ENCODE measurements around the gene STXBP2. TPM values are rescaled to one million over a fixed set of nuclear protein-coding genes. Genes with fewer than 3 reads are reported as not detected.

Gene STXBP2
- total RNA-seq, 1 experiment from 2014 or later = 14.5 TPM

DNA sequence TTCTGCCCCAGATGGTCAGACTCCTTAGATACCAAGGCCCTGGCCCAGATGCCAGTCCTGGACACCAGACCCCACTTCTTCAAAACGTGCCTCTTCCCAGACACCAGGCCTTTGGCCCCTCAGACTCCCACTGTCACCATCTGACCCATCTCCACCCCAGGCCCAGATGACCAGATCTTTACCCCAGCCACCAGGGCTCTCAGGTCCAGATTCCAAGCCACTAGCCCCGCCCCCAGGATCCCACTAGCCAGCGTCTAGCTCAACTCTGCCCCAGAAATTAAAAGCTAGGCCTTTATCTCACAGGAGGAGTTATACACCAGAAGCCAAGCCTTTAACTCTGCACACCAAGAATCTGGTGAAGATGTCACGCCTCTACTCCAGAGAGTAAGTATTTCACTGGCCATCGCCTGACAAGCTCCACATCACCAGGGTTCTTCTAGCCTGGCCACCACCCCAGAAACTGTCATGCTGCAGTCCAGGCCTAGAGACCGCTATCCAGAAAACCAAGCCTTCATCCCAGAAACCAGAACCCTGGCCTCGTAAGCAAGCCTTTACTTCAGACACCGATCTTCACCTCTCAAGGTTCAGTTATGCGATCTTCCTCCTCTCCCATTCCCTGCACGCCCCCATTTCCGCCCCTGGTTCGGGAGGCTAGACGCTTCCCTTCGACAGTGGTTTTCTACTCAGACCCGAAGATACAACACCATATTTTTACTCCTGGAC lies 8.2 kb upstream of the STXBP2 start:
- DNase-seq (ENCODE audit: low read depth) = no peak
- in situ Hi-C loops (cut with HindIII; ENCODE audit: low pct_unique_long_range_greater_than_20kb, low sequenced_read_pairs) = no loop called here

DNA sequence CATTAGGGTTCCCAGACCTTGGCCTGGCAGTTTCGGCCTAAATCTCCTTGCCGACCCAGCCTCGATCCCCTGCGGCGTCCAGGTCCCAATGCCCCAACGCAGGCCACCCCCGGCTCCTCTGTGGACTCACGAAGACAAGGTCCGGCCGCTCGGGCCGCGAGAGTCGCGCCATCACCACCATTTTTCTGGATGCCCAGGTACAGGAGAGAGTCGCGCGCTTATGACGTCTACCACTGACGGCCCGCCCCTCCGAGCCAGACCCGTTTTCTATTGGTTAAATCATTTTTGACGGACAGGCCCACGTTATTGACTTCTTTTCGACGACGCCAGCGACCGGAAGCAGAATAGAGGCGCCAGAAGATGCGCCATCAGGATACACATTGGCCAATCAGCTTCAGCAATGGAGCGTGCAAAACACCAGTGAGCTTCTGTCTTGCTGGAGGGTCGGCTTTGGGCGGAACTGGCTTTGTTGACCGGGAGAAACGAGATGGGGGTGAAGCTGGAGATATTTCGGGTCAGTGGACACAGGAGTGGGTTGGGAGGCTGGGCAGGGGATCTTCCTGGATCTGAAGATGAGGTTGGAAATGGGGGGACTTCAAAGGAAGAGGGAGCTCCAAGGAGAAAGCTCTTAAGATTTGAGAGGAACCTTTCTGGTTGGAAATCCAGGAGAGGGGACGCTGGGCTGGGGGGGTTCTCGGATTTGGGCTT lies 7.4 kb upstream of the STXBP2 start, which contains the start of the genes PET100 and XAB2:
PET100 (plus strand) TSS at position 447 of the 708 bp plus-strand sequence; CDS start at position 488, 41 bp downstream.
XAB2 (minus strand) TSS at position 199 of the 708 bp plus-strand sequence; CDS start at position 181, 18 bp downstream.
- in situ Hi-C loops (cut with HindIII; ENCODE audit: low pct_unique_long_range_greater_than_20kb, low sequenced_read_pairs) = no loop called here

GRCh38 chr19:7631577-7631976 lies 5.3 kb upstream of the STXBP2 start:
- no peak for DNase-seq (ENCODE audit: low read depth)
- in situ Hi-C loops (cut with HindIII; ENCODE audit: low pct_unique_long_range_greater_than_20kb, low sequenced_read_pairs) = no loop called here

More for the DNA sequence above, 7.4 kb upstream of the STXBP2 start, which contains the start of the genes PET100 and XAB2:
- DNase-seq (ENCODE audit: low read depth) = peak; percentile 92

DNA sequence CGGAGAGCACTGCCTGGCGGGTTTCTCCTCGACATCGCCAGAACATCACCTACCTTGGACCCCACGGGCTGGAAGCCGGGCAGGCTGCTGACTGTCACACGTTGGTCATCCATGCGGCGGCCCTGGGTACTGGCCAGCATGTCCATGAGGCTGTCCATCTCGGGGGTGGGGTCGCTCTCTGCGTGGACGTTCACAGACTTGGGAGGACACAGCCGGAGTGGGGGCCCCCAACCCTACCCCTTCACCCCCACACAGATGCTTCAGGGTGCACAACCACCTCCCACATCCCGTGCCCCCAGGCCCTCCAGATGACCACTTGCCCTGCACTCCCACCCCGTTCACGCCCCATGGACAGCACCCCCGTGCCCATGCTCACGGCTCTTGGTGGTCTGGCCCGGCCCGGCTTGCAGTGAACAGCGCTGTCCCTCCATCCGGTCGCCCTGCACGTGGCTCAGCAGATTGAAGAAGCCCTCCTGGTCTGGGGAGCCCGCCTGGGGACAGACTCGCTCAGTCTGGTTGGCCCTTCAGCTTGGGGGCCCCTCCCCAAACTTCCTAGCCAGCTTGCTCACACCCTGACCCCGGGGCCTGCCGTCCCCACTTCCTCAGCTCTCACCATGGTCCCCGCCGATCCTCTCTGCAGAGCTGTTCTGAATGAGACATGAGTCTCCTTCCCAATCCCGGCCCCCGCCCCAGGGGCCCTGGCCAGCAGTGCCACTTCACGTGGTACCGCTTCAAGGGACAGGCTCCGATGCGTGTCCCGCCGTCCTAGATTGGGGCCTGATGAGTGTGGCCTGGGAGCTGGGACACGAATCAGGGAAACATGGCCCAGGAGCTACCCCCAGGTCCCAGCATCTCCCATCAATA lies 4.3 kb upstream of the STXBP2 start:
- in situ Hi-C loops (cut with HindIII; ENCODE audit: low pct_unique_long_range_greater_than_20kb, low sequenced_read_pairs) = no loop called here

GRCh38 chr19:7633698-7634097 lies 3.2 kb upstream of the STXBP2 start, which contains the start of gene PCP2:
PCP2 (minus strand) TSS chr19:7633719; CDS start chr19:7633457, 262 bp downstream.
- no peak for DNase-seq (ENCODE audit: low read depth)
- in situ Hi-C loops (cut with HindIII; ENCODE audit: low pct_unique_long_range_greater_than_20kb, low sequenced_read_pairs) = no loop called here

More for the DNA sequence above, 4.3 kb upstream of the STXBP2 start:
- no peak for DNase-seq (ENCODE audit: low read depth)

DNA sequence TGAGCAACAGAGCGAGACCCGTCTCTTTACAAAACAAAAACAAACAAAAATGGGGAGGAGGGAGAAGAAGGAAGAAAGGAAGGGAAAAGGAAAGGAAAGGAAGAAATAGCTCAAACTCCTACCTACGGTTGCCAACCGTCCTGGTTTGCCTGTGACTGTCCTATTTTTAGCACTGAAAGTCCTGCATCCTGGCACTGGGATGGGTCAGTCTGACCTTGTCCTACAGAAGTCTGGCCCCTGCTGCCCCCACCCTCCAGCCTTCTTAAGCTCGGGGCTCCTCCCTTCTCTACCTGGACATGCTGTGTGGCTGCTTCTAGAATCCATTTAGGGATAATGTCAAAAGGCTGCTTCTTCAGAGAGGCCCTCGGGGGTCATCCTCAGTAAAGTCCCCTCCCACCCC lies 1.2 kb upstream of the STXBP2 start:
- in situ Hi-C loops (cut with HindIII; ENCODE audit: low pct_unique_long_range_greater_than_20kb, low sequenced_read_pairs) = no loop called here
- DNase-seq (ENCODE audit: low read depth) = no peak

DNA sequence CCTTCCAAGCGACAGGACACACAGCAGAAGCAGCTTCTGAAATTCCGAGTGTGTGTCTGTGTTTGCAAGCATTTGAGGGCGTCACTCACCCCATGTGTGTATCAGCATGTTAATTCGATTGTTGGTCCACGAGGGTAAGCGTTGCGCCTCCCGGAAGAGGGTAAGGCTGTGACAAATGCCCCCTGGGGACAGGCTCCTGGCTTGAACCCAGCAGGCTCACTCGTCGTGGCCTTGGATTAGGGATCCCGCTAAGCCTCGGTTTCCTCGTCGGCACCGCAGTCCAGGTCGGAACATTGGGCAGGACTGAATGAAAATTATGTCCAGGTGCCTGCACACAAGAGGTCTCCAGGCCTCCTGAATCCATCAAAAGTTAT lies 606 bp upstream of the STXBP2 start:
- no peak for DNase-seq (ENCODE audit: low read depth)
- in situ Hi-C loops (cut with HindIII; ENCODE audit: low pct_unique_long_range_greater_than_20kb, low sequenced_read_pairs) = no loop called here

DNA sequence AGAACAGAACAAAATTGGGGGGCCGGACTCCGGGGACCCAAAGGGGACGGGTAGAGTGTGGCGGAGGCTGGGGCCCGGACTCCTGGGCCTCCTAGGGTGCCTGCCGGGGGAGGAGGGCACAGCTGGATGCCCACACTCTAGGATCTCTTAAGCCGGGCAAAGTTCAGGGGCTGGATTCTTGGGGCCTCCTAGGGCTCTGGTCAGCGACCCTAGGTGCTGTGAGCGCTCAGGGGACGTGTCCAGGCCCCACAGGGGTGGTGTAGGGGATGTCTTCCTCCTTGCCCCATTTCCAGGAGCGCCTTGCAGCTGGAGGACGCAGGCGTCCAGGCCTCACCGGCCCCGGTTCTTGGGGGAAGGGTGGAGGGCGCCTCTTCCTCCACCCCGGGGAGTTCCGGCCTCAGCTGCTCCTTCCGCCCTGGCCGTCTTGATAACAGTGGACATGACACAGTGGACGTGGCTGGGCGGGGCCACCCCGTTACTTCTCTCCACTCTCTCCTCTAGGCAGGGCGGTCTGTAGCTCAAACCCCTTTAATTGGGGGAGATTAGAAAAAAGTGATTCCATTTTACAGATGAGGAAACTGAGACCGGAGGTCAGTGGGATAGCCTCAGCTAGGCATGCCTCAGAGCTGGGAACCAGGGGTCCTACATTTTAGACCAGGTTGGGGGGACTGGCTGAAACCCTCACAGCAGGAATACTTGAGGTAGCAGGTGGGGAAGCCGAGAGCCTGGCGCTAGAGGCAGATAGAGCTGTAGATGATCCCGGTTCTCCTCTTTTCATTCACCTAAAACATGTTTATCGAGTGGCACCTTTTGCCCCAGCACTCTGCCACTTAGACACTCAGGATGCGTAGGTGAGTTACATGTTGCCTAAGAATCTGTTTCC lies 705 bp downstream of the STXBP2 start:
- in situ Hi-C loops (cut with HindIII; ENCODE audit: low pct_unique_long_range_greater_than_20kb, low sequenced_read_pairs) = no loop called here
- DNase-seq (ENCODE audit: low read depth) = peak; percentile 9

- in situ Hi-C loops (cut with HindIII; ENCODE audit: low pct_unique_long_range_greater_than_20kb, low sequenced_read_pairs) = no loop called here
- DNase-seq (ENCODE audit: low read depth) = no peak
Observed at GRCh38 chr19:7638802-7639465, 2.0 kb downstream of the STXBP2 start.

DNA sequence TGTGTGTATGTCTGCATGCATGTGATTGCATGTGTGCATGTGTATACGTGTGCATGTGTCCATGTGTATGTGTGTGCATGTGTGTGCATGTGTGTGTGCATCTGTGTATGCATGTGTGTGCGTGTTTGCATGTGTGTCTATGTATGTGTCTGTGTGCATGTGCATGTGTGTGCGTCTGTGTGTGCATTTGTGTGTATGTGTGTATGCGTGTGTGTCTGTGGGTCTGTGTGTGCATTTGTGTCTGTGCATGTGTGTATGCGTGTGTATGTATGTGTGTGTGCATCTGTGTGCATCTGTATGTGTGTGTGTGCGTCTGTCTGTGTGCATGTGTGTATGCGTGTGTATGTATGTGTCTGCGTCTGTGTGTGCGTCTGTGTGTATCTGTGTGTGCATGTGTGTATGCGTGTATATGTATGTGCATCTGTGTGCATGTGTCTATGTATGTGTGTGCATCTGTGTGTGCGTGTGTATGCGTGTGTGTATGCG lies 3.0 kb downstream of the STXBP2 start:
- in situ Hi-C loops (cut with HindIII; ENCODE audit: low pct_unique_long_range_greater_than_20kb, low sequenced_read_pairs) = no loop called here
- no peak for DNase-seq (ENCODE audit: low read depth)

DNA sequence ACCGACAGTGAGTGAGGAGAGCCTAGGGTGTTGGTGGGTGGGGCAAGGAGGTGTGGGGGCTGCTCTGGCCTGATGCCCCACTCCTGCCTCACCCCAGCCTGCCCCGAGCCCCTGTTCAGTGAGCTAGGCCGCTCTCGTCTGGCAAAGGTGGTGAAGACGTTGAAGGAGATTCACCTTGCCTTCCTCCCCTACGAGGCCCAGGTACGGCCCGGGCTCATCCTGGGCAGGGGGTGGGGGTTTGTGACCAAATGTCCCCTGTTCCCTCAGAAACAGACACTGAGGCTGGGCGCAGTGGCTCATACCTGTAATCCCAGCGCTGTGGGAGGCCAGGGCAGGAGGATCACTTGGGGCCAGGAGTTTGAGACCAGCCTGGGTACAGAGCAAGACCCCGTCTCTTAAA lies 3.9 kb downstream of the STXBP2 start:
- in situ Hi-C loops (cut with HindIII; ENCODE audit: low pct_unique_long_range_greater_than_20kb, low sequenced_read_pairs) = no loop called here
- DNase-seq (ENCODE audit: low read depth) = no peak

DNA sequence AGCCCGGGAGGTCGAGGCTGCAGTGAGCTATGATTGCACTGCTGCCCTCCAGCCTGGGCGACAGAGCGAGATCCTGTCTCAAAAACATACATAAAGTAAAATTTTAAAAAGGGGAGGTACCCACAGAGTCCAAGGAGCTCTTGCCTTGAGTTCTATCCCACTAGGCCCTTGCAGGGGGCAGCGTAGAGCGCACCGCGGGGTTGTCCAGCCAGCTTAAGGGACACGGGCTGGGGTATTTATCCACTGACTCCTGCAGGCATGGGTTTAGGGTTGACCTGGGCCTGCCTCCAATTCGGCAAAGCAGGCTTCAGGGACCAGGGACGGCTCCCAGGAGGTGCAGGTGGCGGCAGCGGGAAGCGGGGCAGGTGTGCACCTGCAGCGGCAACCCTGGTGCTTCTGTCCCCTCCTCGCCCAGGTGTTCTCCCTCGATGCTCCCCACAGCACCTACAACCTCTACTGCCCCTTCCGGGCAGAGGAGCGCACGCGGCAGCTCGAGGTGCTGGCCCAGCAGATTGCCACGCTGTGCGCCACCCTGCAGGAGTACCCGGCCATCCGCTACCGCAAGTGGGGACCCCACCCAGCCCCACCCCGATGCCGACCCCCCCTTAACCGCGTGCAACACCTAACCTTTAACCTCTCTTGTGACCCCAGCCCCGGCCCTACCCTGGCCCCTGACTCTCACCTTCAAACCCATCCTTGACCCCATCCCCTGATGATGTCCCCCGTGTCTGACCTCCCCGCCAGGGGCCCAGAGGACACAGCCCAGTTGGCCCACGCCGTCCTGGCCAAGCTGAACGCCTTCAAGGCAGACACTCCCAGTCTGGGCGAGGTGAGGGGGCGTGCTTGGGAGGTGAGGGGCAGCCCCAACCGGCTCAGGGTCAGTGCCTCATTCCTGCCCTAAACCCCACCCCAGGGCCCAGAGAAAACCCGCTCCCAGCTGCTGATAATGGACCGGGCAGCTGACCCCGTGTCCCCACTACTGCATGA lies 4.7 kb downstream of the STXBP2 start:
- in situ Hi-C loops (cut with HindIII; ENCODE audit: low pct_unique_long_range_greater_than_20kb, low sequenced_read_pairs) = no loop called here
- DNase-seq (ENCODE audit: low read depth) = no peak

- DNase-seq (ENCODE audit: low read depth) = no peak
Observed at GRCh38 chr19:7642295-7643030, 5.6 kb downstream of the STXBP2 start.

GRCh38 chr19:7643031-7643415 lies 6.1 kb downstream of the STXBP2 start:
- in situ Hi-C loops (cut with HindIII; ENCODE audit: low pct_unique_long_range_greater_than_20kb, low sequenced_read_pairs) = no loop called here
- DNase-seq (ENCODE audit: low read depth) = no peak

More at GRCh38 chr19:7642295-7643030, 5.6 kb downstream of the STXBP2 start:
- in situ Hi-C loops (cut with HindIII; ENCODE audit: low pct_unique_long_range_greater_than_20kb, low sequenced_read_pairs) = no loop called here

Measured in Caki2 (cell line).